Fibroblast of pulmonary artery (primary cell): ENCODE data around the gene OPN5.

Experiments
- DNase-seq: peaks from one replicate; pipeline ENCODE4 v3.0.0-alpha.2; 2010; ENCODE audit warnings: low read depth
- H3K4me3 ChIP-seq: replicated peaks from 2 replicates; pipeline ENCODE4 v1.5.1; 2011; ENCODE audit warnings: low read depth, mild to moderate bottlenecking, control low read depth, low read length, moderate library complexity
- CTCF ChIP-seq: IDR thresholded peaks from 2 replicates; pipeline ENCODE4 v1.5.1; 2011; ENCODE audit warnings: mild to moderate bottlenecking, control low read depth, low read length, inconsistent platforms; ENCODE audit errors: missing control alignments

Gene OPN5

DNA sequence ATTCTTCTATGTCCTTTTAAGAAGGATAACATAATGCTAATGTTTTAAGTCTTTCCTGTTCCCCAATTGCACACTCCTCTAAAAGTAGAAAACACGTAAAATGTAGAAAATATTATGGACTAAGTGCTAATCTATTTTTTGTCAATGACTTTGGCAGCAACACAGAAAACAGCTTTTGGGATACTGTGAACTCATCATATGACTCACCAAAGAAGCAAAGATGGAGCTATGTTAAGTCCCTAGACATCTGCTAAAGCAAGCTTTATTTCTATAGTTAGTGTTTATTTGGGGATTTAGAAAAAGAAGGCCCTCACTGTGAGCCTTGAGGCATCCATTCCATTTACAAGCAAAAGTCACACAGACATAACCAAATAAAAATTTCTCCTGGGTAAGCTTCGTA lies 23.0 kb downstream of the OPN5 start:
- DNase-seq = no peak
- H3K4me3 ChIP-seq = no peak overlapping the region
- TF ChIP-seq CTCF = no peak

GRCh38 chr6:47809873-47810272 lies 28.0 kb downstream of the OPN5 start:
- H3K4me3 ChIP-seq = no peak overlapping the region
- TF ChIP-seq CTCF = no peak
- no peak for DNase-seq

- no peak for DNase-seq
Measured at GRCh38 chr6:47810885-47811284, 29.1 kb downstream of the OPN5 start.

DNA sequence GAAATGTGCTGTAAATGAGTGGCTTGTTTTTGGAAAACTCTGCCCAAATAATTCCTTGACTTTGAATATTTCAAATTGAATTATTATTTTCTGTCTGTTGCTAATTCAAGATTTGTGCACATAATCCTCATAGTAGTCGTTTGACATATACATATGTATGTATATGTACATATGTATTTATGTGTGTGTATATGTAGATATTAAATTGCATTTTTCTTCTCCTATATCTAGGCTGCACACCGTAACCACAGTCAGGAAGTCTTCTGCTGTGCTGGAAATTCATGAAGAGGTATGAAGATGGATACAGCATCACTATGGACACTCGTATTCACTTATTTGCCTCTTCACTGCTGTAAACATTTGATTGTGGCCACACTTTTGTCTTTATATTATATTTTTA lies 29.6 kb downstream of the OPN5 start:
- no peak overlapping the region for H3K4me3 ChIP-seq
- DNase-seq = no peak
- TF ChIP-seq CTCF = no peak

More at GRCh38 chr6:47810885-47811284, 29.1 kb downstream of the OPN5 start:
- H3K4me3 ChIP-seq = no peak overlapping the region
- no peak for TF ChIP-seq CTCF

- DNase-seq = no peak
- TF ChIP-seq CTCF = no peak
- no peak overlapping the region for H3K4me3 ChIP-seq
Measured at GRCh38 chr6:47817749-47818148, 35.9 kb downstream of the OPN5 start.

GRCh38 chr6:47819461-47819860 lies 37.6 kb downstream of the OPN5 start:
- no peak overlapping the region for H3K4me3 ChIP-seq
- DNase-seq = no peak
- no peak for TF ChIP-seq CTCF

GRCh38 chr6:47822856-47823554 lies 41.2 kb downstream of the OPN5 start:
- no peak for TF ChIP-seq CTCF
- DNase-seq = no peak
- H3K4me3 ChIP-seq = no peak overlapping the region
